Lower lobe of right lung (tissue), 2 donors: Measurements from ENCODE around the gene SCN2B. TPM values are rescaled to one million over a fixed set of nuclear protein-coding genes. Genes with fewer than 3 reads are reported as not detected.

Experiments
- ATAC-seq, 2 donors: fragments of 200-7000 bp; cut with Tn5 transposase; one replicate each; pipeline ENCODE4 v1.9.1; 2020 to 2022; ENCODE audit warnings: mild to moderate bottlenecking in 2 of 2, moderate library complexity in 2 of 2
- DNase-seq: peaks from one replicate; pipeline ENCODE4 v3.0.0-alpha.2; 2020
- H3K27ac ChIP-seq: fragments of 200-600 bp; one replicate; pipeline ENCODE4 v1.8.0; 2022
- H3K27me3 ChIP-seq: fragments of 200-600 bp; one replicate; pipeline ENCODE4 v1.8.0; 2022; ENCODE audit warnings: low read depth
- H3K36me3 ChIP-seq: fragments of 200-600 bp; one replicate; pipeline ENCODE4 v1.8.0; 2022; ENCODE audit warnings: mild to moderate bottlenecking
- H3K4me1 ChIP-seq: fragments of 200-600 bp; one replicate; pipeline ENCODE4 v1.8.0; 2022
- H3K4me3 ChIP-seq: fragments of 200-600 bp; one replicate; pipeline ENCODE4 v1.8.0; 2022; ENCODE audit warnings: mild to moderate bottlenecking
- H3K9me3 ChIP-seq: fragments of 200-600 bp; one replicate; pipeline ENCODE4 v1.8.0; 2022
- CTCF ChIP-seq: fragments of 200-600 bp; IDR thresholded peaks from one replicate; pipeline ENCODE4 v1.8.0; 2022; ENCODE audit warnings: antibody characterized with exemption, mild to moderate bottlenecking
- intact Hi-C: fragments of 100-400 bp; cut with DNase I; formaldehyde crosslinking; loops from one replicate; pipeline ENCODE4 v1.11.0; 2022
- total RNA-seq: library from RNA; stranded (reverse); fragmentation: NEBNext Ultra II Directional; extraction: Animal tissue kit (Norgen Biotek cat#: 25700); gene quantifications from one replicate; pipeline ENCODE4 v1.2.1, GENCODE V29; 2021
- donor health status: DM: no; HTN: yes; CAD: no; lungs with severe emphysema.

The SCN2B gene
- total RNA-seq, 1 donor from 2014 or later = 1.6 TPM

- intact Hi-C loops = no loop called here
- DNase-seq = no peak
- no peak for TF ChIP-seq CTCF
- H3K9me3 ChIP-seq = no peaks in the 10 kb centered on the region
- H3K27ac ChIP-seq = peak overlapping the region; percentile 56
- no peaks in the 10 kb centered on the region for H3K27me3 ChIP-seq
- no peaks in the 10 kb centered on the region for H3K36me3 ChIP-seq
- H3K4me3 ChIP-seq = no peak overlapping the region
- H3K4me1 ChIP-seq = peaks cover 51% of the 10 kb centered on the region
- no peak for ATAC-seq
Observed at GRCh38 chr11:118212781-118213191, 36.3 kb upstream of the SCN2B start.

GRCh38 chr11:118212131-118212725 lies 35.8 kb upstream of the SCN2B start:
- Histone ChIP-seq H3K27me3 (no peaks in the 10 kb centered on the region), H3K4me1 (peaks cover 56% of the 10 kb centered on the region), H3K4me3 (no peak overlapping the region), H3K36me3 (no peaks in the 10 kb centered on the region), H3K9me3 (no peaks in the 10 kb centered on the region), H3K27ac (peak overlapping the region; percentile 56)
- DNase-seq (peak; percentile 56), ATAC-seq (peak; percentile 77 to 83)
- intact Hi-C loops = no loop called here
- TF ChIP-seq CTCF = no peak

GRCh38 chr11:118211006-118211405 lies 34.6 kb upstream of the SCN2B start:
- ATAC-seq (peak in 1 of 2 donors; percentile 21), DNase-seq (no peak)
- no peaks in the 10 kb centered on the region for H3K27me3 ChIP-seq
- TF ChIP-seq CTCF = no peak
- intact Hi-C loops = no loop called here
- H3K4me3 ChIP-seq = no peak overlapping the region
- H3K36me3 ChIP-seq = no peaks in the 10 kb centered on the region
- H3K4me1 ChIP-seq = peaks cover 55% of the 10 kb centered on the region
- H3K27ac ChIP-seq = no peak overlapping the region
- no peaks in the 10 kb centered on the region for H3K9me3 ChIP-seq

- intact Hi-C loops = no loop called here
- Histone ChIP-seq H3K4me3 (no peak overlapping the region), H3K9me3 (no peaks in the 10 kb centered on the region), H3K27ac (no peak overlapping the region), H3K36me3 (peaks cover 1% of the 10 kb centered on the region), H3K27me3 (no peaks in the 10 kb centered on the region), H3K4me1 (peaks cover 54% of the 10 kb centered on the region)
- TF ChIP-seq CTCF = no peak
- no peak for DNase-seq
- ATAC-seq = no peak
Observed at GRCh38 chr11:118210323-118210722, 33.9 kb upstream of the SCN2B start.

- intact Hi-C loops = no loop called here
- Histone ChIP-seq H3K36me3 (peaks cover 7% of the 10 kb centered on the region), H3K4me3 (no peak overlapping the region), H3K9me3 (no peaks in the 10 kb centered on the region), H3K27ac (no peak overlapping the region), H3K27me3 (no peaks in the 10 kb centered on the region), H3K4me1 (peaks cover 54% of the 10 kb centered on the region)
- no peak for DNase-seq
- ATAC-seq = no peak
- TF ChIP-seq CTCF = no peak
Observed at GRCh38 chr11:118209033-118209432, 32.6 kb upstream of the SCN2B start.
